ENCODE data around the gene ICE2. TPM values are rescaled to one million over a fixed set of nuclear protein-coding genes. Genes with fewer than 3 reads are reported as not detected.

Gene ICE2
- total RNA-seq, 4 donors from 2014 or later = 14.6 to 34.9 (median 23.8) TPM

DNA sequence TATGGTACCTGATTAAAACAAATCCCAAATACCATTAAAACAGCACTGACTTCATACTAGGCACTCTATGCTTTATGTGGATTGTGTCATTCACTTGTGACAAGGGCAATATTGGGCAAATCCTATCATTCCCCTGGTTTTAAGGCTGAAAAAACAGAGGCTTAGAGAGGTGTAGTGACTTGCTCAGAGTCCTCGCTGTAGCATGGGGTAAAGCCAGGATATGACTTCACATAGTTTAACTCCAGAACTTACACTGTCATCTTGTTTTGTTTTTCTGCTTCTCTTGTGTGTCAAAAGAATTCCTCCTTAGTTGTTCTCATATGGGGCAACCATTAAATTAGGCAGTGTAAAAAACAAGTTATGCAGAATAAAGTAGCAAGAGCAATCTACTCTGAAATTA lies 40.3 kb upstream of the ICE2 start:
- no peak for ATAC-seq
- Histone ChIP-seq H3K27me3 (no peaks in the 10 kb centered on the region), H3K4me1 (peaks cover 0 to 16% (median 0%) of the 10 kb centered on the region in 3 donors), H3K27ac (no peak overlapping the region), H3K36me3 (peaks cover 0 to 19% of the 10 kb centered on the region in 2 donors), H3K4me3 (no peak overlapping the region), H3K9me3 (no peaks in the 10 kb centered on the region)
- WGBS, 2 donors (ENCODE audit: low coverage in 1 of 2) = 83 to 100% methylated on average over 1 of the region's 1 CpG
- TF ChIP-seq POLR2A (IDR thresholded peaks at IDR 0.05) = no peak
- TF ChIP-seq, protein P1, sequence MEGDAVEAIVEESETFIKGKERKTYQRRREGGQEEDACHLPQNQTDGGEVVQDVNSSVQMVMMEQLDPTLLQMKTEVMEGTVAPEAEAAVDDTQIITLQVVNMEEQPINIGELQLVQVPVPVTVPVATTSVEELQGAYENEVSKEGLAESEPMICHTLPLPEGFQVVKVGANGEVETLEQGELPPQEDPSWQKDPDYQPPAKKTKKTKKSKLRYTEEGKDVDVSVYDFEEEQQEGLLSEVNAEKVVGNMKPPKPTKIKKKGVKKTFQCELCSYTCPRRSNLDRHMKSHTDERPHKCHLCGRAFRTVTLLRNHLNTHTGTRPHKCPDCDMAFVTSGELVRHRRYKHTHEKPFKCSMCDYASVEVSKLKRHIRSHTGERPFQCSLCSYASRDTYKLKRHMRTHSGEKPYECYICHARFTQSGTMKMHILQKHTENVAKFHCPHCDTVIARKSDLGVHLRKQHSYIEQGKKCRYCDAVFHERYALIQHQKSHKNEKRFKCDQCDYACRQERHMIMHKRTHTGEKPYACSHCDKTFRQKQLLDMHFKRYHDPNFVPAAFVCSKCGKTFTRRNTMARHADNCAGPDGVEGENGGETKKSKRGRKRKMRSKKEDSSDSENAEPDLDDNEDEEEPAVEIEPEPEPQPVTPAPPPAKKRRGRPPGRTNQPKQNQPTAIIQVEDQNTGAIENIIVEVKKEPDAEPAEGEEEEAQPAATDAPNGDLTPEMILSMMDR (IDR thresholded peaks at IDR 0.05) = no peak
- no peak for TF ChIP-seq EP300 (IDR thresholded peaks at IDR 0.05)
- TF ChIP-seq POLR2AphosphoS5 (IDR thresholded peaks at IDR 0.05) = no peak

DNA sequence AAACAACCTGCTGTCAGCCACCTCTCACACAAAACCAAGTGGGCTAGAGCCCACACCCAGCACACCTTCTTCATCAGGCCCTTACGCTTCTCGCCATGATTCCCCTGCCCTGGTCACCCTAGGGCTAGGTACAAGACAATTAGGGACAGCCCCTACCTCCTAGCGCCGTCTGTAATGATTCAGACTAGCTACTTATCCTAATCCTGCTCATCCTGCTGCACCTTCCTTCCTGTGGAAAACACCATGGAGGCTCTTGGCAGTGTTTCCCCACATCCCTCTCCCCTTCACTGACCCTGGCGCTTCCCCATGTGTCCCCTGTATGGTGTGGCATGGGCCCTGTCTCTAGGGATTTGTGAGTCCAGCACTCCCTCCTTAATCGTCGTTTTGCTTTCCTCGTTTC lies 39.6 kb upstream of the ICE2 start:
- Histone ChIP-seq H3K4me3 (no peak overlapping the region), H3K27me3 (no peaks in the 10 kb centered on the region), H3K4me1 (peaks cover 0 to 16% (median 0%) of the 10 kb centered on the region in 3 donors), H3K27ac (no peak overlapping the region), H3K9me3 (no peaks in the 10 kb centered on the region), H3K36me3 (peaks cover 0 to 26% of the 10 kb centered on the region in 2 donors)
- ATAC-seq = no peak
- TF ChIP-seq POLR2A (IDR thresholded peaks at IDR 0.05) (no peak), POLR2AphosphoS5 (IDR thresholded peaks at IDR 0.05) (no peak), EP300 (IDR thresholded peaks at IDR 0.05) (no peak)
- TF ChIP-seq, protein P1 (IDR thresholded peaks at IDR 0.05) = no peak
- WGBS, 2 donors (ENCODE audit: low coverage in 1 of 2) = 72 to 84% methylated on average over 6 to 8 of the region's 8 CpGs

DNA sequence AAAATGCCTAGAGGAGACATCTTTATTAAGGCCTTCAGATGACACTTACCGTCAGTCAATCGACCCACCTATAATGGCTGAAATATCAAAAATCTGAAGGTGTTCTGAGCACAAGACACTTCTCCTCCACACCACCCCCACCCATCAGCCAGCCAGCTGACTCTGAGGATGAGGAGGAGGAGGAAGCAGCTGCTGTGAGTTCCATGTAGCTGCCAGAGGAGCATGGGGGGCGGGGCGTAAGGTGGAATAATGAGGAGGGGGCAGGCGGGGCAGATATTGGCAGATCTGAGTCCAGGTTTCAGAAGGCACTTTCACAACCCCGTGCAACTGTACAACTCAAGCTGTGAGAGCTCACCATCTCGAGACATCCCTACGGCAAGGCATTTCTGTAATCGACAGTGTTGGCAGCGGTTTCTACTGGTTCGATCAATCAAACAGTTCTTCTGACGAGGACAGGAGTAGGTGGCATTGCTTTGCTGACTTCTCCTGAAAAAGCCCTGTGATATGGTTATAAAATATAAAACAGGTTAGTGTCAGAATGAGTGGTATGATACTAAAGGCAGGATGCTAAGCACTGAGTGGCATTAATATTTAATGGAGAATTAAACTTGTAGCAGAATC lies 35.4 kb upstream of the ICE2 start:
- TF ChIP-seq POLR2AphosphoS5 (IDR thresholded peaks at IDR 0.05) (no peak), POLR2A (IDR thresholded peaks at IDR 0.05) (no peak), EP300 (IDR thresholded peaks at IDR 0.05) (no peak)
- TF ChIP-seq, protein P1 (IDR thresholded peaks at IDR 0.05) = no peak
- Histone ChIP-seq H3K27me3 (no peaks in the 10 kb centered on the region), H3K4me1 (peaks cover 0 to 11% (median 0%) of the 10 kb centered on the region in 3 donors), H3K27ac (no peak overlapping the region), H3K36me3 (peaks cover 0 to 56% of the 10 kb centered on the region in 2 donors), H3K4me3 (no peak overlapping the region), H3K9me3 (no peaks in the 10 kb centered on the region)
- ATAC-seq = no peak
- WGBS, 2 donors (ENCODE audit: low coverage in 1 of 2) = 87 to 93% methylated on average over 10 to 12 of the region's 12 CpGs

DNA sequence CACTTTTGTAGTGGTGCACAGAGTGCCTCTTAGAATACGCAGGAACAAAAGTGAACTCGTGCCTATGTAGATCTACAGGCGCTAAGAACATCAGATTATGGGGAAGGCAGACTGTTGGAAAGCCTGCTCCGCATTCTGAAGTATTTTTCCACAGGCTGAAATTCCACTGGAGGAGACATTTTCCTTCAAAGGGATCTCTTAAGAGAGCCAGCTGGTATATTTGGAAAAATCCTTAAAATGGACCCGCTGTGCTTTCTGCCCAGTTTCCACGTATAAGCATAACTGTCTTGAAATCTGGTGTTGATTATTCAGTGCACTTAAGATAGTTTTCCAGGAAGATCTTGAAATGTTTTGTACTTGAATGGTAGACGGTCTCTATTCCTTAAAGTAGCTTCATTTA lies 34.7 kb upstream of the ICE2 start:
- ATAC-seq = no peak
- Histone ChIP-seq H3K9me3 (no peaks in the 10 kb centered on the region), H3K36me3 (peaks cover 0 to 55% of the 10 kb centered on the region in 2 donors), H3K27me3 (no peaks in the 10 kb centered on the region), H3K4me3 (no peak overlapping the region), H3K27ac (no peak overlapping the region), H3K4me1 (peaks cover 0 to 18% (median 0%) of the 10 kb centered on the region in 3 donors)
- 90 to 94% methylated on average over 7 of the region's 7 CpGs for WGBS, 2 donors (ENCODE audit: low coverage in 1 of 2)
- TF ChIP-seq, protein P1 (IDR thresholded peaks at IDR 0.05) = no peak
- TF ChIP-seq POLR2A (IDR thresholded peaks at IDR 0.05) = no peak
- no peak for TF ChIP-seq POLR2AphosphoS5 (IDR thresholded peaks at IDR 0.05)
- no peak for TF ChIP-seq EP300 (IDR thresholded peaks at IDR 0.05)

DNA sequence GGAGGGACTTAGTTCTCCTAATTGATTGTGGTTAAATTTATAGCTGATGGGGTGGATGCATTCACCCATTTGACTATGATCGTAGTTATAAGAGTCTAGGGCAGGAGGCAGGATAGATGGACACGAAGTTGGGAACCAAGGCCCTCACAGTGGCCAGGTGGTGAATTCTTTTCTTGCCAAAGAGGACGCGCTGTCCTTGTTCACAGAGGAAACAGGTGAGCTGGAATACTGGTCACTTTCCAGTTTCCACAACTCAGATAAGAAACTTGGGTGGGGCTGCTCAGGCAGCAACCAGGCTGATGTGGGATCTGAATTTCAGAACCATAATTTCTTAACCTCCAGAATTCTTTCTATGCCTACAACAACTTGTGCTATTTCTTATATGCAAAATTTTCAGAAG lies 34.0 kb upstream of the ICE2 start:
- 79 to 80% methylated on average over 2 to 3 of the region's 4 CpGs for WGBS, 2 donors (ENCODE audit: low coverage in 1 of 2)

More for the DNA sequence above, 34.0 kb upstream of the ICE2 start:
- Histone ChIP-seq H3K27me3 (no peaks in the 10 kb centered on the region), H3K4me1 (peaks cover 0 to 25% (median 2%) of the 10 kb centered on the region in 3 donors), H3K4me3 (no peak overlapping the region), H3K27ac (no peak overlapping the region), H3K9me3 (no peaks in the 10 kb centered on the region), H3K36me3 (peaks cover 0 to 48% of the 10 kb centered on the region in 2 donors)
- ATAC-seq = no peak
- TF ChIP-seq, protein P1 (IDR thresholded peaks at IDR 0.05) = no peak
- TF ChIP-seq POLR2AphosphoS5 (IDR thresholded peaks at IDR 0.05) (no peak), POLR2A (IDR thresholded peaks at IDR 0.05) (no peak), EP300 (IDR thresholded peaks at IDR 0.05) (no peak)
